Lower lobe of right lung (tissue), 2 donors: Measurements from ENCODE around the gene KCTD19. TPM values are rescaled to one million over a fixed set of nuclear protein-coding genes. Genes with fewer than 3 reads are reported as not detected.

ENCODE experiments used
- ATAC-seq, 2 donors: fragments of 200-7000 bp; cut with Tn5 transposase; one replicate each; pipeline ENCODE4 v1.9.1; 2020 to 2022; ENCODE audit warnings: mild to moderate bottlenecking in 2 of 2, moderate library complexity in 2 of 2
- DNase-seq: peaks from one replicate; pipeline ENCODE4 v3.0.0-alpha.2; 2020
- H3K27ac ChIP-seq: fragments of 200-600 bp; one replicate; pipeline ENCODE4 v1.8.0; 2022
- H3K27me3 ChIP-seq: fragments of 200-600 bp; one replicate; pipeline ENCODE4 v1.8.0; 2022; ENCODE audit warnings: low read depth
- H3K36me3 ChIP-seq: fragments of 200-600 bp; one replicate; pipeline ENCODE4 v1.8.0; 2022; ENCODE audit warnings: mild to moderate bottlenecking
- H3K4me1 ChIP-seq: fragments of 200-600 bp; one replicate; pipeline ENCODE4 v1.8.0; 2022
- H3K4me3 ChIP-seq: fragments of 200-600 bp; one replicate; pipeline ENCODE4 v1.8.0; 2022; ENCODE audit warnings: mild to moderate bottlenecking
- H3K9me3 ChIP-seq: fragments of 200-600 bp; one replicate; pipeline ENCODE4 v1.8.0; 2022
- CTCF ChIP-seq: fragments of 200-600 bp; IDR thresholded peaks from one replicate; pipeline ENCODE4 v1.8.0; 2022; ENCODE audit warnings: antibody characterized with exemption, mild to moderate bottlenecking
- intact Hi-C: fragments of 100-400 bp; cut with DNase I; formaldehyde crosslinking; loops from one replicate; pipeline ENCODE4 v1.11.0; 2022
- total RNA-seq: library from RNA; stranded (reverse); fragmentation: NEBNext Ultra II Directional; extraction: Animal tissue kit (Norgen Biotek cat#: 25700); gene quantifications from one replicate; pipeline ENCODE4 v1.2.1, GENCODE V29; 2021
- donor health status: DM: no; HTN: yes; CAD: no; lungs with severe emphysema.

The KCTD19 gene
- total RNA-seq, 1 donor from 2014 or later, result 0.74 TPM

DNA sequence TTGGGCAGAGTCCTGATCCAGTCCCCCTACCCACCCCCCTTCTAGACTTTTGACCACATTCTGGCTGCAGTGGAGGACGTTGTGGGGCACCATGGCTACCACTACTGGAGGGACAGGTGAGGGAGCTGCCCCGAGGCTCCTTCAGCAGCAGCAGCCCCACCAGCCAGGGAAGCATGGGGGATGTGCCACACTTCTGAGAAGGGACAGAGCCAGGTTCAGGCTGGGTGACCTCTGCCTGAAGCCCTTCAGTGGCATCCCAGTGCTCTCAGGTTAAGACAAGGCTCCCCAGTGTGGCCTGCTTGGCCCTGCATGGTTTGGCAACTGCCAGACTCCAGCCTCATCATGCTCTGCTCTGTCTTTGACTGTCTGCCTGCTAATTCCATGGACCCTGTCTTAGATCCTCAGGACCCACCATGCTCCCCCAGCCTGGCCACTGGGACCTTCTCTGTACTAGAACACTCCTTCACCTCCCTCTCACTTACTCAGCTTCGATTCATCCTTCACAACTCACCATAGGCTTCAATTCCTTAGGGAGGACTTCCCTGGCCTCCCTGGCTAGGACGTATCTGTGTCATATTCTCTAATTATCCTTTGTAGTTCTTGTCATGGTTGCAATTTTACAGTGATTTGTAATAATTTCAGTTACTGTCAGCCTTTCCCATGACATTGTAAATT is 68.9 kb downstream of the KCTD19 start:
- intact Hi-C loops, result no loop called here
- no peak for ATAC-seq
- Histone ChIP-seq H3K4me3 (no peak overlapping the region), H3K27ac (no peak overlapping the region), H3K9me3 (no peaks in the 10 kb centered on the region), H3K27me3 (no peaks in the 10 kb centered on the region), H3K36me3 (no peaks in the 10 kb centered on the region), H3K4me1 (no peaks in the 10 kb centered on the region)
- TF ChIP-seq CTCF, result no peak
- no peak for DNase-seq

GRCh38 chr16:67256701-67257230 is 69.8 kb downstream of the KCTD19 start:
- intact Hi-C loops, result no loop called here
- Histone ChIP-seq H3K4me3 (no peak overlapping the region), H3K4me1 (no peaks in the 10 kb centered on the region), H3K36me3 (no peaks in the 10 kb centered on the region), H3K27ac (no peak overlapping the region), H3K9me3 (no peaks in the 10 kb centered on the region), H3K27me3 (no peaks in the 10 kb centered on the region)
- no peak for TF ChIP-seq CTCF
- DNase-seq (no peak), ATAC-seq (no peak)

DNA sequence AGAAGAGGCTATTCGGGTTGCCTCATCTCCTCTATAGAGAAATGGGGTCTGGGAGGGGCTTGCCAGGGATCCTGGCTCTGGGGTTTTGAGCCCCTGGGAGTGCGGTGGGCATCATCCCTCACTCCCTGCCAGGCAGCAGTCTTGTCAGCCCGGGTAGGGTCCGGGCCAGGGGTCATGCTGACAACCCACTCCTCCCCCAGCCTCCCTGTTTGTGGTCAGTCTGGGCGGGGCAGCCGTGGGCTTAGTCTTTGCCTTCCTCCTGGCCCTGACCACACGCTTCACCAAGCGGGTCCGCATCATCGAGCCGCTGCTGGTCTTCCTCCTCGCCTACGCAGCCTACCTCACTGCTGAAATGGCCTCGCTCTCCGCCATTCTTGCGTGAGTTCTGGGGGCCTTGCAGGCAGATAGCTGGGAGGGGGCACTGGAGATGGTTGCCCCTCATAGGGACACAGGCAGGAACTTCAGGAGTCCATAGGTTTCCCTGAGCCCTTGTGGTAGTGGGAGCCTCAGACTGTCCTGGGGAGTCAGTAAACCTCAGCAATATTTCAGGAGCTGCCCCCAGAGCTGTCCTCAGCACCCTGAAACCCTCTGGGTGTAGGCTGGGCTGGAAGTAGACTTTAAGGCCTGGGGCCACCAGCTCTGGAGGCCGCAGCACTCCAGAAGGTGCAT is 70.9 kb downstream of the KCTD19 start:
- H3K4me3 ChIP-seq, result no peak overlapping the region
- no peaks in the 10 kb centered on the region for H3K4me1 ChIP-seq
- intact Hi-C loops, result no loop called here
- no peak for DNase-seq
- no peaks in the 10 kb centered on the region for H3K9me3 ChIP-seq
- no peak for ATAC-seq
- H3K27ac ChIP-seq, result no peak overlapping the region
- H3K27me3 ChIP-seq, result peaks cover under 1% of the 10 kb centered on the region
- no peaks in the 10 kb centered on the region for H3K36me3 ChIP-seq
- TF ChIP-seq CTCF, result no peak

- ATAC-seq, result no peak
- Histone ChIP-seq H3K27me3 (peaks cover 6% of the 10 kb centered on the region), H3K36me3 (no peaks in the 10 kb centered on the region), H3K27ac (no peak overlapping the region), H3K4me1 (no peaks in the 10 kb centered on the region), H3K9me3 (no peaks in the 10 kb centered on the region), H3K4me3 (no peak overlapping the region)
- intact Hi-C loops, result no loop called here
- no peak for TF ChIP-seq CTCF
- no peak for DNase-seq
These were observed 71.6 kb downstream of the KCTD19 start for GRCh38 chr16:67254801-67255552.

- Histone ChIP-seq H3K4me1 (peaks cover 19% of the 10 kb centered on the region), H3K36me3 (no peaks in the 10 kb centered on the region), H3K4me3 (no peak overlapping the region), H3K9me3 (no peaks in the 10 kb centered on the region), H3K27ac (no peak overlapping the region), H3K27me3 (peaks cover 11% of the 10 kb centered on the region)
- no peak for TF ChIP-seq CTCF
- no peak for ATAC-seq
- no peak for DNase-seq
- intact Hi-C loops, result no loop called here
These were observed 73.7 kb downstream of the KCTD19 start for GRCh38 chr16:67252609-67253497.
